Mesodermal cell (in vitro differentiated cells): ENCODE measurements around the gene CAMSAP2.

ENCODE experiments used
- H3K27ac ChIP-seq: 2 replicates; pipeline ENCODE4 v1.7.0; 2013; ENCODE audit warnings: mild to moderate bottlenecking, low read depth, low read length, moderate library complexity; ENCODE audit not compliant: severe bottlenecking
- H3K36me3 ChIP-seq: 2 replicates; pipeline ENCODE4 v1.7.1; 2013; ENCODE audit warnings: mild to moderate bottlenecking, low read length, moderate library complexity; ENCODE audit not compliant: control insufficient read depth, insufficient read depth
- H3K4me1 ChIP-seq: one replicate; pipeline ENCODE4 v1.7.1; 2013; ENCODE audit warnings: mild to moderate bottlenecking, low read length; ENCODE audit not compliant: insufficient read depth, control insufficient read depth, poor library complexity, severe bottlenecking
- H3K4me3 ChIP-seq: 2 replicates; pipeline ENCODE4 v1.7.0; 2013; ENCODE audit warnings: low read length, control low read depth, mild to moderate bottlenecking; ENCODE audit not compliant: insufficient read depth, poor library complexity, severe bottlenecking; ENCODE audit errors: extremely low read depth
- H3K9me3 ChIP-seq: 2 replicates; pipeline ENCODE4 v1.7.1; 2013; ENCODE audit warnings: mild to moderate bottlenecking, low read length, moderate library complexity; ENCODE audit not compliant: control insufficient read depth
- WGBS, 2 experiments: methylation state at CpG; one replicate each; pipeline ENCODE4 v1.1.5; 2013; ENCODE audit warnings: missing lambda C conversion rate in 2 of 2; ENCODE audit not compliant: insufficient coverage in 2 of 2; 5-methylcytosine and 5-hydroxymethylcytosine counted together

Gene CAMSAP2

DNA sequence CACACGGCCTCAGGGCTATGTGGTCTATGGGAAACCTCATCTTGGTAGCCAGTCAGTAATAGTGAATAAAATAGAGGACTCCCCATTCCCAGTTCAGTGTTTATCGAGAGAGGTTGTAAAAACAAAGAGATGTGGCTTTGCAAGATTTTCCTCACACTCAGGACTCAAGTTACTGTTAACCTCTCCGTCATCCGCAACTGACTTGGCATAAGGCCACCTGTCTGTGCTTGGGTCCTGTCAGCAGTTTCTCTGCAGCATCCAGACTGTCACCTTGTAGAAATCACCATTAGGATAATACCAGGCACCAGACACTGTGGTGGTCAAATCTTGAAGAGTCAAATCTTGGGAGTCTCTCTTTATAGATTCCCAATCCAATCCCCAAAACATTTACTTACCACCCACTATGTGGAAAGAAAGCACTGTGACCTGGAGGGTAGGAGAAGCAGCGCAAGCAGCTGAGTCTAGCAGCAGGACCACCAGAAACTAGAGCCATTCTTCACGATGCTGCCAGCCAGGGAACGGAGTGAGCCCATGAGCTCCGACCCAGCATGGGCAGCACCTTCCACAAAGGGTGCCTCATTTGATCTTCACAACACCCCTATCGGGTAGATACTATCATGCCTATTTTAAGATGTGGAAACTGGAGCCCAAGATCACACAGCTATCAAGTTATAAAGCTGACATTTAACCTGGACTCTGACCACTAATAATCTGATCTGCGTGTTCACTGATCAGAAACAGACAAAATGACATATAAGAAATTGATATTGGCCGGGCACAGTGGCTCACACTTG, 128.5 kb downstream of the CAMSAP2 start:
- WGBS, 2 experiments: 83 to 92% methylated on average over 9 to 10 of the region's 11 CpGs
- no peak overlapping the region for H3K4me3 ChIP-seq
- H3K9me3 ChIP-seq: no peaks in the 10 kb centered on the region
- H3K36me3 ChIP-seq: peaks cover 17% of the 10 kb centered on the region
- no peak overlapping the region for H3K27ac ChIP-seq
- no peaks in the 10 kb centered on the region for H3K4me1 ChIP-seq

DNA sequence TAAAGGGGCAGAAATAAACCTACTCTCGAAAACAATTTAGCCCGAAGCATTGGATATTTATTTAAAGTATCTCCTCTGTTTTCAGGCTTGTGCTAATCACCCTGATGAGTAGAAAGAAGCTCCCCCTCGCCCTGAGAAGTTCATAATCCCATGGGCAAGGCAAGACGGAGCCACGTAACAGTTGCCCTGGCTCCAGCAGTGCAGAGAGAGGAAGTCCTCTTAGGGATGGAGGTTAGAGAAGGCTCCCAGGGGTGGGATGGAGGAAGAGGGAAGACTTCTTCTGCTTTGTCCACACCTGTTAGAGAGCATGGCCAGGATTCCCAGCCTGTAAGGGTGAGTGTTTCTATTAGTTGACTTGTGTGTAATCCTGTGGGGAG, 130.7 kb downstream of the CAMSAP2 start:
- 90 to 100% methylated on average over 2 to 4 of the region's 5 CpGs for WGBS, 2 experiments
- H3K4me3 ChIP-seq: no peak overlapping the region
- no peaks in the 10 kb centered on the region for H3K36me3 ChIP-seq
- no peaks in the 10 kb centered on the region for H3K9me3 ChIP-seq
- no peak overlapping the region for H3K27ac ChIP-seq
- H3K4me1 ChIP-seq: no peaks in the 10 kb centered on the region

DNA sequence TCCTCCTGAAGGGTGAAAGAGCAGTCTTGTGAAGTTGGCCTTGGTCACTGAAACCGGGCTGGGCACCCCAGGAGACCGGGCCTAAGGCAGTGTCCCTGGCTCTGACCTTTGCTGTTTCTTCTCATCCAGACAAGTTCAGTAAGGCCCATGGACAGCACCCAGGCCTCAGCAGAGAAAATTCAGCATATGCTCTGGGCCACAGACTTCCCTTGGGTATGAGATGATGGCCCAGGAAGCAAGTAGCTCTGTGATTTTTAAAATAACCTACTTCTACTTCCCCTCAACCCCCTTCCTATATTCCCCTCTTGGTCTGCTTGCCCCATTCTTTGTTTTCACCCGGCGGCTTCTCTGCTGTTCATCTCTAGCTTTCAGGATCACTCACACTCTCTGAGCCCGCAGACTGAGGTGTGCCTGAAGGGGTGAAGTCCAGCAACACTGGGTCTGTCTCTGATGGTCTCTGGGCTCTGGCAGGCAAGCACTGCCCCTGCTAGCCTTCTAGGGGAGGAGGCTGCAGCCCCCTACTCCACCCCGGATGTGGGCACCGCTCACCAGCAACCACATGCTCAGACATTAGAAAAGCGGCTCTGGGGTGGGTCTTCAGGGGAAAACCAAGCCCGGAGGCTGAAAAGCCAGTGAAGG, 131.2 kb downstream of the CAMSAP2 start:
- WGBS, 2 experiments: 95 to 97% methylated on average over 5 to 9 of the region's 9 CpGs

DNA sequence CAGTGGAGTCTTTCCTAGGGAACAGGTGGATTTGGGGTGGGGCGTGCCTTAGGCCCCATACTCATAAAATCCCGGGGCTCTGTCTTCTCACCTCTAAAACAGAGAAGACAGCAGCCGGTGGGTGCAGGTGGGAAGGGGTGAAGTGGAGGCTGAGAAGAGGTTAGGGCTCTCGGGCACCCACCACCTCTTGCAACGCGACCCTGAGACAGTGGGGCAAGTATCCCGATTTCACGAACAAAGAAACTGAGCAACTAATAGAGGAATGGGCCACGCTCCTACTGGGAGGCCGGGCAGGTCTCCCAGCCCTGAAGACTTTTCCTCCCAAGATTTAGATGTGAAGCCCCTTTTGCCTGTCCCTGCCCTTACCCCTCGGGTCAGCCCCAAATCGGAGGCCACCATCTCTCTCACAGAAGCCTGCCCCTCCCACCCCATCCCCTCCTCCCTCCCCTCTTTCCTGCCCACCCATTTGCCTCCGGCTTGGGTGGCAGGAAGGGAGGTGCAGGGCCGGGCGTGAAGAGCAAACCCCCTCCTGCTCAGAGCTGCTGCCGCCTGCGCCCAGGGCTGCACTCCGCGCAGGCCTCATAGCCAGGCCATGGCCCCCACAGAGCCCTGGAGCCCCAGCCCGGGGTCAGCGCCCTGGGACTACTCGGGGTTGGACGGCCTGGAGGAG, 133.9 kb downstream of the CAMSAP2 start, which contains the start of gene GPR25:
TSS of gene GPR25 (plus strand) at position 536 of the 670 bp plus-strand sequence. CDS start at position 593, 57 bp downstream.
- Histone ChIP-seq H3K27ac (no peak within 1 kb of the TSS), H3K4me1 (no peaks in the 10 kb centered on the region), H3K4me3 (peak within 1 kb of the TSS; percentile 5), H3K36me3 (no peaks in the 10 kb centered on the region), H3K9me3 (no peaks in the 10 kb centered on the region)
- 82 to 97% methylated on average over 13 to 17 of the region's 23 CpGs for WGBS, 2 experiments

More for the DNA sequence above, 131.2 kb downstream of the CAMSAP2 start:
- Histone ChIP-seq H3K4me1 (no peaks in the 10 kb centered on the region), H3K36me3 (no peaks in the 10 kb centered on the region), H3K4me3 (no peak overlapping the region), H3K9me3 (no peaks in the 10 kb centered on the region), H3K27ac (no peak overlapping the region)

DNA sequence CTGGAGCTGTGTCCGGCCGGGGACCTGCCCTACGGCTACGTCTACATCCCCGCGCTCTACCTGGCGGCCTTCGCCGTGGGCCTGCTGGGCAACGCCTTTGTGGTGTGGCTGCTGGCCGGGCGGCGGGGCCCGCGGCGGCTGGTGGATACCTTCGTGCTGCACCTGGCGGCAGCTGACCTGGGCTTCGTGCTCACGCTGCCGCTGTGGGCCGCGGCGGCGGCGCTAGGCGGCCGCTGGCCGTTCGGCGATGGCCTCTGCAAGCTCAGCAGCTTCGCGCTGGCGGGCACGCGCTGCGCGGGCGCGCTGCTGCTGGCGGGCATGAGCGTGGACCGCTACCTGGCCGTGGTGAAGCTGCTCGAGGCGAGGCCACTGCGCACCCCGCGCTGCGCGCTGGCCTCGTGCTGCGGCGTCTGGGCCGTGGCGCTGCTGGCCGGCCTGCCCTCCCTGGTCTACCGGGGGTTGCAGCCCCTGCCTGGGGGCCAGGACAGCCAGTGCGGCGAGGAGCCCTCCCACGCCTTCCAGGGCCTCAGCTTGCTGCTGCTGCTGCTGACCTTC, 134.5 kb downstream of the CAMSAP2 start:
- peak overlapping the region; percentile 5 for H3K4me3 ChIP-seq
- H3K4me1 ChIP-seq: no peaks in the 10 kb centered on the region
- no peak overlapping the region for H3K27ac ChIP-seq
- H3K9me3 ChIP-seq: no peaks in the 10 kb centered on the region
- no peaks in the 10 kb centered on the region for H3K36me3 ChIP-seq
- 58 to 75% methylated on average over 33 to 61 of the region's 61 CpGs for WGBS, 2 experiments

DNA sequence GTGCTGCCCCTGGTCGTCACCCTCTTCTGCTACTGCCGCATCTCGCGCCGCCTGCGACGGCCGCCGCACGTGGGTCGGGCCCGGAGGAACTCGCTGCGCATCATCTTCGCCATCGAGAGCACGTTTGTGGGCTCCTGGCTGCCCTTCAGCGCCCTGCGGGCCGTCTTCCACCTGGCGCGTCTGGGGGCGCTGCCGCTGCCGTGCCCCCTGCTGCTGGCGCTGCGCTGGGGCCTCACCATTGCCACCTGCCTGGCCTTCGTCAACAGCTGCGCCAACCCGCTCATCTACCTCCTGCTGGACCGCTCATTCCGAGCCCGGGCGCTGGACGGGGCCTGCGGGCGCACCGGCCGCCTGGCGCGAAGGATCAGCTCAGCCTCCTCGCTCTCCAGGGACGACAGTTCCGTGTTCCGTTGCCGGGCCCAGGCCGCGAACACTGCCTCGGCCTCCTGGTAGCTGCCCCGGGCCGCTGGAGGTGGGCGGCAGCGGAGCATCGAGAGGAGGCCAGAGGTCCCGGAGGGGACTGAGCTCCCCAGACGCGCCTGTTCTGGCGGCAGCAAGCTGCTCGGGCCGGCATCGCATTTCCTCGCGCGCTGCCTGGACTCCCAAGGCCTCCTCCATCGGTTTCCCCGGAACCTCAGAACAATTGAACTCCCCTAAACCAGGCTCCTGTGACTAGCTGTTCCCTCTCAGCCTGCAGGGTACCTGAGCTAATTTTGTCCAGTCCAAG, 135.1 kb downstream of the CAMSAP2 start:
- Histone ChIP-seq H3K36me3 (no peaks in the 10 kb centered on the region), H3K9me3 (no peaks in the 10 kb centered on the region), H3K4me3 (no peak overlapping the region), H3K4me1 (no peaks in the 10 kb centered on the region), H3K27ac (no peak overlapping the region)
- 51 to 53% methylated on average over 47 to 63 of the region's 66 CpGs for WGBS, 2 experiments

DNA sequence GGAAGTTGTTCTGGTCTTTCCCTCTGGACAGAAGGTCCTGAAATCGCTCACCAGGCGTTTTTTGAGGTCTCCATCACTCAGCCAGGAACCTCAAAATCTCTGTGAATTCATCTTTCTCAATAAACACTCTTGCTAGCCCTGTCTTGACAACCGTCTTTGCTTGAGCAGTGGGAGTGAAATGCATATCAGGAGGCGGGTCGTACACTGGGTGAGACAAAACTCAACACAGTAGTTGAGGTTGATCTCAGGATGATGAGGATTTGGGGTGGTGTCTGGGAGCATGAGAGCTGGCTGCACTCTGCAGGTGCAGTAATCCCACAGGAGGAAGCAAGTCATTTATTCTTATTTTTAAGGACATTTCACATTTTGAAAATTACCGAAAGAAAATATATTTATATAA, 136.0 kb downstream of the CAMSAP2 start:
- Histone ChIP-seq H3K27ac (no peak overlapping the region), H3K9me3 (no peaks in the 10 kb centered on the region), H3K4me3 (no peak overlapping the region), H3K36me3 (no peaks in the 10 kb centered on the region), H3K4me1 (no peaks in the 10 kb centered on the region)
- 67 to 74% methylated on average over 2 to 4 of the region's 6 CpGs for WGBS, 2 experiments

DNA sequence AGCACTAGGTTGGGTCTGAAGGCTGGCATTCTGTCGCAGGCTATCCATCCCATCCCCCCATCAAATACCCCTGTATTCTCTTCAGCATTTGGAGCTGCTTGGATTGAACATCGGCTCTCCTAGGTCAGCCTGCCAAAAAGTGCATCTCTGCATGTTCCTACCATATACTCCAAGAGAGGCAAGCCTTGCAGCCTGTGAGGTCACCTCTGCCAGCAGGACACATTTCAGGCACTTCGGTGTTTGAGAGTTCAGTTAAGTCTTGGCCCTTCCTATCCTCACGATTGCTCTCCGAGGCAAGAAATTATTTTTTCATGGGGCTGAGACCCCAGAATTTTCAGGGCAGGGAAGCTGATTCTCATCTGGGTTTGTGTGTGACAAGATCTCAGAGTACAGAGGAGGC, 136.7 kb downstream of the CAMSAP2 start:
- WGBS, 2 experiments: 86 to 97% methylated on average over 5 of the region's 5 CpGs
- Histone ChIP-seq H3K9me3 (no peaks in the 10 kb centered on the region), H3K4me3 (no peak overlapping the region), H3K36me3 (no peaks in the 10 kb centered on the region), H3K27ac (no peak overlapping the region), H3K4me1 (no peaks in the 10 kb centered on the region)

DNA sequence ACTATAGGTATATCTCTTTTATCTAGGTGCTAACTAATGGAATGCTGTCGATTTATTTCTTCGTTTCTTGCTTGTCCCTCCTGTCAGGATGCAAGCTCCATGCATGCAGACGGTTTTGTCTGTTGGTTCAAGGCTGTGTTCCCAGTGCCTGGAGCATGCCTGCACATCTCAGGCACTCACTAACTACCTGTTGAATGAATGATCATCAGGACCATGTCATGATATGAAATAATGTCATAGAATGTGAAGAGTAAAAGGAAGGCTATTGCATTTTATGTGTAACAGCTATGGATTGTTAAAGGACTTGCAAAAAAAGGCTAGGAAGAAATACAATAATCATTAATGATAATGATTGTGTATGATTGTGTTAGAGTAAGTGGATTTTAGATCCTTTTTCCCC, 138.3 kb downstream of the CAMSAP2 start:
- WGBS, 2 experiments: 76 to 83% methylated on average over 3 of the region's 3 CpGs
- Histone ChIP-seq H3K36me3 (no peaks in the 10 kb centered on the region), H3K4me3 (no peak overlapping the region), H3K27ac (no peak overlapping the region), H3K4me1 (no peaks in the 10 kb centered on the region), H3K9me3 (no peaks in the 10 kb centered on the region)

DNA sequence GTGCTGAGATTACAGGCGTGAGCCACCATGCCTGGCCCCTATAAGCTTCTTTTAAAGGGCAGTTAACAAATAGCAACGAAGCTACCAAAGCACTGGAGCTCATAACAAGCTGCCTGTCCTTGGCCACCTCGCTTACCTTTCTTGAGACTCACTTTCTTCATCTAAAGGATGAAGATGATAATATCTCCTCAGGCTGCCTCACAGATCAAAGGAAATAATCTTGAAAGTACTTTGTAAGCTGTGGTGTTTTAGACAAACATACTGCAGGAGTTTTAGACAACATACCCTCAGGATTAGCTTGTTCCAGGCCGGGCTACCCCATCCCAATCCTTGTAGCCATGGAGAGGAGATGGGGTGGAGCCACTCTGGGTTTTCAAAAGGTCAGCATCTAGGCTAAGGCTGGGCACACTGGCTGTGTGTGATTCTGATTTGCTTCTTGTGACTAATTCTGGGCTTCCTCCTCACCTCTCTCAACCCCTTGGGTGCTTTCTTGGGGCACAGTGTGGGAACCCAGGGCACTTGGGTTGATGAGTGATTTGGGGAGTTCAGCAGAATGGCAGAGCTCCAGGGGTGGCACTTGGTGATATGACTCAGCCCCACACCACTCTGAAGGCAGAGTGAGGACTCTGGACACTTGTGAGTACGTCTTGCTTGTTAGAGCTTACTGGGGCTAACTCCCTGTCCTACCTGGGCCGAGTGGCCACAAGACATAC, 139.3 kb downstream of the CAMSAP2 start:
- Histone ChIP-seq H3K9me3 (no peaks in the 10 kb centered on the region), H3K36me3 (no peaks in the 10 kb centered on the region), H3K27ac (no peak overlapping the region), H3K4me1 (no peaks in the 10 kb centered on the region), H3K4me3 (no peak overlapping the region)
- 85 to 90% methylated on average over 2 of the region's 6 CpGs for WGBS, 2 experiments
